Adipose tissue (tissue), 3 donors: ENCODE data around the gene MAP3K13. TPM values are rescaled to one million over a fixed set of nuclear protein-coding genes. Genes with fewer than 3 reads are reported as not detected.

Experiments used
- H3K27ac ChIP-seq: one replicate; pipeline ENCODE4 v1.5.1; 2013; ENCODE audit warnings: low read depth, low read length
- WGBS, 3 donors: extraction: QIAGEN DNeasy Blood & Tissue Kit; methylation state at CpG; one replicate each; pipeline ENCODE4 v1.1.7; 2013; 5-methylcytosine and 5-hydroxymethylcytosine counted together
- polyA plus RNA-seq, 3 donors: library from polyadenylated mRNA; stranded (reverse); fragments of 200-250 nt; gene quantifications; one replicate each; pipeline ENCODE4 v1.2.3, GENCODE V29; 2013
- donor health status: healthy with polysubstance abuse.
- donor health status: Bipolar disorder and iron deficiency.
- donor health status: healthy.

MAP3K13 gene
- 10 to 100 TPM; 11.0 to 26.0 (median 15.5) TPM for polyA plus RNA-seq

GRCh38 chr3:185362850-185363661 is at the start of gene MAP3K13:
Gene MAP3K13, plus strand, starts transcription at chr3:185363136. Its CDS starts 65,446 bp downstream, at chr3:185428582.
- 0 to 1% (median 0%) methylated on average over 17 of the region's 17 CpGs for WGBS, 3 donors

GRCh38 chr3:185313693-185314246 is 49.2 kb upstream of the MAP3K13 start:
- 72 to 86% (median 76%) methylated on average over 3 of the region's 3 CpGs for WGBS, 3 donors
- no peak overlapping the region for H3K27ac ChIP-seq

More at GRCh38 chr3:185362850-185363661, at the start of gene MAP3K13:
- H3K27ac ChIP-seq: no peak within 1 kb of the TSS

- 39 to 49% (median 46%) methylated on average over 6 of the region's 6 CpGs for WGBS, 3 donors
- no peak overlapping the region for H3K27ac ChIP-seq
Measured at GRCh38 chr3:185316740-185317412, 46.1 kb upstream of the MAP3K13 start.

GRCh38 chr3:185317674-185318073 is 45.3 kb upstream of the MAP3K13 start:
- 21 to 57% (median 53%) methylated on average over 3 of the region's 3 CpGs for WGBS, 3 donors
- H3K27ac ChIP-seq: no peak overlapping the region

GRCh38 chr3:185318141-185318540 is 44.8 kb upstream of the MAP3K13 start:
- 19 to 45% (median 31%) methylated on average over 1 of the region's 1 CpG for WGBS, 3 donors

GRCh38 chr3:185319801-185320200 is 43.1 kb upstream of the MAP3K13 start:
- H3K27ac ChIP-seq: no peak overlapping the region
- WGBS, 3 donors: 92 to 94% (median 92%) methylated on average over 5 to 6 of the region's 6 CpGs

More at GRCh38 chr3:185318141-185318540, 44.8 kb upstream of the MAP3K13 start:
- no peak overlapping the region for H3K27ac ChIP-seq

GRCh38 chr3:185320949-185321348 is 42.0 kb upstream of the MAP3K13 start:
- H3K27ac ChIP-seq: no peak overlapping the region
- WGBS, 3 donors: 93 to 97% (median 97%) methylated on average over 10 of the region's 10 CpGs

- WGBS, 3 donors: 81 to 90% (median 88%) methylated on average over 5 of the region's 5 CpGs
- no peak overlapping the region for H3K27ac ChIP-seq
Measured at GRCh38 chr3:185322101-185322719, 40.7 kb upstream of the MAP3K13 start.

GRCh38 chr3:185325946-185326791 is 36.8 kb upstream of the MAP3K13 start:
- no peak overlapping the region for H3K27ac ChIP-seq
- 49 to 86% (median 84%) methylated on average over 8 of the region's 8 CpGs for WGBS, 3 donors

GRCh38 chr3:185327062-185327461 is 35.9 kb upstream of the MAP3K13 start:
- WGBS, 3 donors: 53 to 75% (median 69%) methylated on average over 6 of the region's 6 CpGs
- no peak overlapping the region for H3K27ac ChIP-seq

- 28 to 78% (median 68%) methylated on average over 10 of the region's 10 CpGs for WGBS, 3 donors
- no peak overlapping the region for H3K27ac ChIP-seq
Measured at GRCh38 chr3:185328324-185329004, 34.5 kb upstream of the MAP3K13 start.

GRCh38 chr3:185330238-185330637 is 32.7 kb upstream of the MAP3K13 start:
- H3K27ac ChIP-seq: no peak overlapping the region
- WGBS, 3 donors: 39 to 70% (median 68%) methylated on average over 6 of the region's 6 CpGs

GRCh38 chr3:185330644-185331043 is 32.3 kb upstream of the MAP3K13 start:
- 56 to 95% (median 95%) methylated on average over 3 of the region's 3 CpGs for WGBS, 3 donors
- H3K27ac ChIP-seq: no peak overlapping the region

GRCh38 chr3:185332026-185332735 is 30.8 kb upstream of the MAP3K13 start:
- 21 to 28% (median 26%) methylated on average over 3 of the region's 3 CpGs for WGBS, 3 donors
- H3K27ac ChIP-seq: no peak overlapping the region

- no peak overlapping the region for H3K27ac ChIP-seq
Measured at GRCh38 chr3:185335799-185336198, 27.1 kb upstream of the MAP3K13 start.

- H3K27ac ChIP-seq: no peak overlapping the region
Measured at GRCh38 chr3:185337231-185337816, 25.6 kb upstream of the MAP3K13 start.

GRCh38 chr3:185339945-185340344 is 23.0 kb upstream of the MAP3K13 start:
- WGBS, 3 donors: 91 to 96% (median 91%) methylated on average over 2 of the region's 2 CpGs
- no peak overlapping the region for H3K27ac ChIP-seq

More at GRCh38 chr3:185337231-185337816, 25.6 kb upstream of the MAP3K13 start:
- WGBS, 3 donors: 24 to 84% (median 76%) methylated on average over 5 of the region's 5 CpGs
